ENCODE data around the gene MASTL. TPM values are rescaled to one million over a fixed set of nuclear protein-coding genes. Genes with fewer than 3 reads are reported as not detected.
A peak's percentile ranks its signal among the peaks of the same experiment; 100 is the strongest.

The MASTL gene
- total RNA-seq, 1 experiment from 2014 or later = 25.5 TPM

DNA sequence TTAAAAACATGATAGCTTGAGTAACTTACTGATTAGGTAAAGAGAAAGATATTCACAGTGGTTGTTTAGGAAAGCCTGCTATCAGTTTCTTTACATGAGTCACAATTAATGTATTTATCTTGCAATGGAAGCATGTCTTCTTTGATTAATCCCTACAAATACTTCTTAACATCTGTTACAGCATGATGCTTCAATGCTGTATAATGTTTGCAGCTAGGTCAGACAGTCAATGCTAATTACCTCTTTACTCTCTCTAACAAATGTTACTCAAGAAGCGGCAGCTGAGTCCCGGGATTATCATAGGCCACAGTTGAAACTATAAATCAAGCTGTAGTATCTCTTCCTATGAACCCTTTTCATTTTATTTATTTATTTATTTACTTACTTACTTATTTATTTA, 52.2 kb downstream of the MASTL start (continued):
- TF ChIP-seq, protein P1, sequence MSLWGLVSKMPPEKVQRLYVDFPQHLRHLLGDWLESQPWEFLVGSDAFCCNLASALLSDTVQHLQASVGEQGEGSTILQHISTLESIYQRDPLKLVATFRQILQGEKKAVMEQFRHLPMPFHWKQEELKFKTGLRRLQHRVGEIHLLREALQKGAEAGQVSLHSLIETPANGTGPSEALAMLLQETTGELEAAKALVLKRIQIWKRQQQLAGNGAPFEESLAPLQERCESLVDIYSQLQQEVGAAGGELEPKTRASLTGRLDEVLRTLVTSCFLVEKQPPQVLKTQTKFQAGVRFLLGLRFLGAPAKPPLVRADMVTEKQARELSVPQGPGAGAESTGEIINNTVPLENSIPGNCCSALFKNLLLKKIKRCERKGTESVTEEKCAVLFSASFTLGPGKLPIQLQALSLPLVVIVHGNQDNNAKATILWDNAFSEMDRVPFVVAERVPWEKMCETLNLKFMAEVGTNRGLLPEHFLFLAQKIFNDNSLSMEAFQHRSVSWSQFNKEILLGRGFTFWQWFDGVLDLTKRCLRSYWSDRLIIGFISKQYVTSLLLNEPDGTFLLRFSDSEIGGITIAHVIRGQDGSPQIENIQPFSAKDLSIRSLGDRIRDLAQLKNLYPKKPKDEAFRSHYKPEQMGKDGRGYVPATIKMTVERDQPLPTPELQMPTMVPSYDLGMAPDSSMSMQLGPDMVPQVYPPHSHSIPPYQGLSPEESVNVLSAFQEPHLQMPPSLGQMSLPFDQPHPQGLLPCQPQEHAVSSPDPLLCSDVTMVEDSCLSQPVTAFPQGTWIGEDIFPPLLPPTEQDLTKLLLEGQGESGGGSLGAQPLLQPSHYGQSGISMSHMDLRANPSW (CRISPR knock-in tag; conservative IDR thresholded peaks at IDR 0.05; ENCODE audit: low read depth) = no peak
- TF ChIP-seq, protein P2, sequence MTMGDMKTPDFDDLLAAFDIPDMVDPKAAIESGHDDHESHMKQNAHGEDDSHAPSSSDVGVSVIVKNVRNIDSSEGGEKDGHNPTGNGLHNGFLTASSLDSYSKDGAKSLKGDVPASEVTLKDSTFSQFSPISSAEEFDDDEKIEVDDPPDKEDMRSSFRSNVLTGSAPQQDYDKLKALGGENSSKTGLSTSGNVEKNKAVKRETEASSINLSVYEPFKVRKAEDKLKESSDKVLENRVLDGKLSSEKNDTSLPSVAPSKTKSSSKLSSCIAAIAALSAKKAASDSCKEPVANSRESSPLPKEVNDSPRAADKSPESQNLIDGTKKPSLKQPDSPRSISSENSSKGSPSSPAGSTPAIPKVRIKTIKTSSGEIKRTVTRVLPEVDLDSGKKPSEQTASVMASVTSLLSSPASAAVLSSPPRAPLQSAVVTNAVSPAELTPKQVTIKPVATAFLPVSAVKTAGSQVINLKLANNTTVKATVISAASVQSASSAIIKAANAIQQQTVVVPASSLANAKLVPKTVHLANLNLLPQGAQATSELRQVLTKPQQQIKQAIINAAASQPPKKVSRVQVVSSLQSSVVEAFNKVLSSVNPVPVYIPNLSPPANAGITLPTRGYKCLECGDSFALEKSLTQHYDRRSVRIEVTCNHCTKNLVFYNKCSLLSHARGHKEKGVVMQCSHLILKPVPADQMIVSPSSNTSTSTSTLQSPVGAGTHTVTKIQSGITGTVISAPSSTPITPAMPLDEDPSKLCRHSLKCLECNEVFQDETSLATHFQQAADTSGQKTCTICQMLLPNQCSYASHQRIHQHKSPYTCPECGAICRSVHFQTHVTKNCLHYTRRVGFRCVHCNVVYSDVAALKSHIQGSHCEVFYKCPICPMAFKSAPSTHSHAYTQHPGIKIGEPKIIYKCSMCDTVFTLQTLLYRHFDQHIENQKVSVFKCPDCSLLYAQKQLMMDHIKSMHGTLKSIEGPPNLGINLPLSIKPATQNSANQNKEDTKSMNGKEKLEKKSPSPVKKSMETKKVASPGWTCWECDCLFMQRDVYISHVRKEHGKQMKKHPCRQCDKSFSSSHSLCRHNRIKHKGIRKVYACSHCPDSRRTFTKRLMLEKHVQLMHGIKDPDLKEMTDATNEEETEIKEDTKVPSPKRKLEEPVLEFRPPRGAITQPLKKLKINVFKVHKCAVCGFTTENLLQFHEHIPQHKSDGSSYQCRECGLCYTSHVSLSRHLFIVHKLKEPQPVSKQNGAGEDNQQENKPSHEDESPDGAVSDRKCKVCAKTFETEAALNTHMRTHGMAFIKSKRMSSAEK (CRISPR knock-in tag; IDR thresholded peaks at IDR 0.05; ENCODE audit: borderline replicate concordance) = no peak
- no peak for TF ChIP-seq SOX15 (CRISPR knock-in tag; IDR thresholded peaks at IDR 0.05)

DNA sequence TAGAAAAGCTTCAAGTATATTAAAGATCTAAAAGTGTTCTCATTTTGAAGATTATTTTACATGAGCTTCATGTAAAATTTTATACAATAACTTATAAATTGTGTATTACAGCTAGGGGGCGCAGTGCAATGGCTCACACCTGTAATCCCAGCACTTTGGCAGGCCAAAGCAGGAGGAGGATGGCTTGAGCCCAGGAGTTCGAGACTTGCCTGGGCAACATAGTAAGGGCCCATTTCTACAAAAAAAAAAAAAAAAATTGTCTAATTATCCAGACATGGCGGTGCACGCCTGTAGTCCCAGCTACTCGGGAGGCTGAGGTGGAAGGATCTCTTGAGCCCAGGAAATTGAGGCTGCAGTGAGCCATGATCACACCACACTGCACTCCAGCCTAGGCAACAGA, 68.8 kb downstream of the MASTL start:
- ATAC-seq = peak; percentile 72
- POLR2A ChIA-PET = no interaction called here
- CTCF ChIA-PET = interaction anchor here (0.6 to 1.2 kb wide), 12 partner anchors 11 to 224 kb away, joined by 3 to 5 read pairs (median 3); partner anchors contain the start of genes ACBD5 and YME1L1
- Mint-ChIP-seq H3K27ac (no peak overlapping the region), H3K36me3 (peaks cover 13% of the 10 kb centered on the region), H3K4me1 (no peaks in the 10 kb centered on the region), H3K4me3 (no peak overlapping the region), H3K27me3 (ENCODE audit: low read depth) (no peaks in the 10 kb centered on the region), H3K9me3 (no peaks in the 10 kb centered on the region)
- TF ChIP-seq ELF4 (CRISPR knock-in tag; IDR thresholded peaks at IDR 0.05; ENCODE audit: low read depth) (no peak), ZNF121 (CRISPR knock-in tag; IDR thresholded peaks at IDR 0.05) (peak; percentile 99)
- TF ChIP-seq, protein P3, sequence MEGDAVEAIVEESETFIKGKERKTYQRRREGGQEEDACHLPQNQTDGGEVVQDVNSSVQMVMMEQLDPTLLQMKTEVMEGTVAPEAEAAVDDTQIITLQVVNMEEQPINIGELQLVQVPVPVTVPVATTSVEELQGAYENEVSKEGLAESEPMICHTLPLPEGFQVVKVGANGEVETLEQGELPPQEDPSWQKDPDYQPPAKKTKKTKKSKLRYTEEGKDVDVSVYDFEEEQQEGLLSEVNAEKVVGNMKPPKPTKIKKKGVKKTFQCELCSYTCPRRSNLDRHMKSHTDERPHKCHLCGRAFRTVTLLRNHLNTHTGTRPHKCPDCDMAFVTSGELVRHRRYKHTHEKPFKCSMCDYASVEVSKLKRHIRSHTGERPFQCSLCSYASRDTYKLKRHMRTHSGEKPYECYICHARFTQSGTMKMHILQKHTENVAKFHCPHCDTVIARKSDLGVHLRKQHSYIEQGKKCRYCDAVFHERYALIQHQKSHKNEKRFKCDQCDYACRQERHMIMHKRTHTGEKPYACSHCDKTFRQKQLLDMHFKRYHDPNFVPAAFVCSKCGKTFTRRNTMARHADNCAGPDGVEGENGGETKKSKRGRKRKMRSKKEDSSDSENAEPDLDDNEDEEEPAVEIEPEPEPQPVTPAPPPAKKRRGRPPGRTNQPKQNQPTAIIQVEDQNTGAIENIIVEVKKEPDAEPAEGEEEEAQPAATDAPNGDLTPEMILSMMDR (IDR thresholded peaks at IDR 0.05) = peak; percentile 62; the same call in 1 of the 2 replicates
- DNase-seq (ENCODE audit: low spot score) = peak; percentile 28

DNA sequence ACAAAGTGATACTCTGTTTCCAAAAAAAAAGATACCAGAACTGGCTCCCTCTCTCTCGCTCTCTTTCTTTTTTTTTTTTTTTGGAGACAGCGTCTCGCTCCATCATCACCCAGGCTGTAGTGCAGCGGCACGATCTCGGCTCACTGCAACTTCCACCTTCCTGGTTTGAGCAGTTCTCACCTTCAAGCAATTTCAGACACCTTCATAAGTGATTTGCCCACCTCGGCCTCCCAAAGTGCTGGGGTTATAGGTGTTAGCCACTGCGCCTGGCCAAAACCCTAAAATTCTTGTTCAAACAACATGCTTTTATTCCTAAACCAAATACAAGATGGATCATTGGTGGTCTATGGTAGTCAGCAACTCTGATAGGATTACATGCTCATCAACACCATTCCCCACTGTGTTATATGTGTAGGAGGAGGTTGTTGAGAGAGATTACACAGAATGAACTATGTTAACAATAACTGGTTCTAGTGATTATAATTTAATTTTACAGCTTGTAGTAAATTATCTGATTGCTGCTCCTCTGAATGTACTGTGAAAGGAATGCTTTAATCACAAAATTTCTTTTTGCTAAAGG, 69.9 kb downstream of the MASTL start:
- DNase-seq (ENCODE audit: low spot score) = no peak
- peaks cover 6% of the 10 kb centered on the region for H3K36me3 Mint-ChIP-seq
- H3K27me3 Mint-ChIP-seq (ENCODE audit: low read depth) = no peaks in the 10 kb centered on the region
- ChIA-PET POLR2A (no interaction called here), CTCF (interaction anchor here (0.7 kb wide), 2 partner anchors 15 to 37 kb away, joined by 3 read pairs; no protein-coding TSS in a partner anchor)
- no peak overlapping the region for H3K4me3 Mint-ChIP-seq
- H3K27ac Mint-ChIP-seq = no peak overlapping the region
- TF ChIP-seq, protein P4, sequence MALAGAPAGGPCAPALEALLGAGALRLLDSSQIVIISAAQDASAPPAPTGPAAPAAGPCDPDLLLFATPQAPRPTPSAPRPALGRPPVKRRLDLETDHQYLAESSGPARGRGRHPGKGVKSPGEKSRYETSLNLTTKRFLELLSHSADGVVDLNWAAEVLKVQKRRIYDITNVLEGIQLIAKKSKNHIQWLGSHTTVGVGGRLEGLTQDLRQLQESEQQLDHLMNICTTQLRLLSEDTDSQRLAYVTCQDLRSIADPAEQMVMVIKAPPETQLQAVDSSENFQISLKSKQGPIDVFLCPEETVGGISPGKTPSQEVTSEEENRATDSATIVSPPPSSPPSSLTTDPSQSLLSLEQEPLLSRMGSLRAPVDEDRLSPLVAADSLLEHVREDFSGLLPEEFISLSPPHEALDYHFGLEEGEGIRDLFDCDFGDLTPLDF (CRISPR knock-in tag; IDR thresholded peaks at IDR 0.05) = no peak
- TF ChIP-seq JUN (CRISPR knock-in tag; IDR thresholded peaks at IDR 0.05) (no peak), NFATC4 (CRISPR knock-in tag; IDR thresholded peaks at IDR 0.05) (no peak), KAT7 (CRISPR knock-in tag; IDR thresholded peaks at IDR 0.05; ENCODE audit: borderline replicate concordance) (no peak), TEAD4 (CRISPR knock-in tag; IDR thresholded peaks at IDR 0.05) (no peak), JAZF1 (CRISPR knock-in tag; IDR thresholded peaks at IDR 0.05) (no peak)
- no peaks in the 10 kb centered on the region for H3K9me3 Mint-ChIP-seq
- ATAC-seq = no peak
- H3K4me1 Mint-ChIP-seq = no peaks in the 10 kb centered on the region
